GM12873 (cell line): ENCODE data around the gene CFAP46.
A peak's percentile ranks its signal among the peaks of the same experiment; 100 is the strongest.

Experiments
- TF ChIP-seq, protein P1 (sequence below): IDR thresholded peaks from 2 replicates; pipeline ENCODE4 v1.5.1; 2012; ENCODE audit warnings: low read depth, mild to moderate bottlenecking, moderate library complexity, low read length, control low read depth; ENCODE audit not compliant: insufficient read depth; ENCODE audit errors: missing control alignments

Gene CFAP46

GRCh38 chr10:132899054-132899750 lies 43.2 kb downstream of the CFAP46 start:
- TF ChIP-seq, protein P1, sequence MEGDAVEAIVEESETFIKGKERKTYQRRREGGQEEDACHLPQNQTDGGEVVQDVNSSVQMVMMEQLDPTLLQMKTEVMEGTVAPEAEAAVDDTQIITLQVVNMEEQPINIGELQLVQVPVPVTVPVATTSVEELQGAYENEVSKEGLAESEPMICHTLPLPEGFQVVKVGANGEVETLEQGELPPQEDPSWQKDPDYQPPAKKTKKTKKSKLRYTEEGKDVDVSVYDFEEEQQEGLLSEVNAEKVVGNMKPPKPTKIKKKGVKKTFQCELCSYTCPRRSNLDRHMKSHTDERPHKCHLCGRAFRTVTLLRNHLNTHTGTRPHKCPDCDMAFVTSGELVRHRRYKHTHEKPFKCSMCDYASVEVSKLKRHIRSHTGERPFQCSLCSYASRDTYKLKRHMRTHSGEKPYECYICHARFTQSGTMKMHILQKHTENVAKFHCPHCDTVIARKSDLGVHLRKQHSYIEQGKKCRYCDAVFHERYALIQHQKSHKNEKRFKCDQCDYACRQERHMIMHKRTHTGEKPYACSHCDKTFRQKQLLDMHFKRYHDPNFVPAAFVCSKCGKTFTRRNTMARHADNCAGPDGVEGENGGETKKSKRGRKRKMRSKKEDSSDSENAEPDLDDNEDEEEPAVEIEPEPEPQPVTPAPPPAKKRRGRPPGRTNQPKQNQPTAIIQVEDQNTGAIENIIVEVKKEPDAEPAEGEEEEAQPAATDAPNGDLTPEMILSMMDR = no peak

DNA sequence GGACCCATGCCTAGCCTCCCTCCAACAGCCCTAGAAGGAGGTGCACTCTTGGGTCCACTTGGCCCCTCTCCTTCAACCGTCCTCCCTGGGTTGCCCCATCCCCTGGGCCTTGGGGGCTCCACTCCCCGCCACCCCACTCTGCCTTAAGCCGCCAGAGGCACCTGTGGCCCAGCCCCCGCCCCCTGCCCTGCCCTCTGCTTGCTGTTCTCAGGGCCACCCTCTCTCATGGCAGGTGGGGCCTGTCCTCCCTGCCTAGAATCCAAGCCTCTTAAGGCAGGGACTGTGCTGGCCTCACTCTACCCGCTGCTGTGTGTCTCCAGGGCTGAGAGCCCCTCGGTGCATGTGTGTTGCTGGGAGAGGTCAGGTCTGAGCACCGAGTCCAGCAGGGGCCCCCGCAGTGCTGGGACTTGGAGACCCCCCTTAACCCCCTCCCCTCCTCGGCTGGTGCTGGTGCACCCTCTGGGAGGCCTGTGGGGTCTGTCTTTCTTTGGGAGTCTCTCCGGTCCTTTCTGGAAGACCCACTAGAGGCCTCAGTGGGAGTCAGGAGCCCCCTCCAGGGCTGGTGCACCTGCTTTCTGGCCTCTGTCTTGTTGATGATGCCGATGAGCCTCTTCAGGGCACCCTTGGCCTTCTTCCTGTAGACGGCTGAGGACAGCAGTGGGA lies 43.8 kb downstream of the CFAP46 start:
- TF ChIP-seq, protein P1 = no peak

GRCh38 chr10:132897516-132898381 lies 44.6 kb downstream of the CFAP46 start:
- TF ChIP-seq, protein P1 = no peak

GRCh38 chr10:132893786-132894185 lies 48.6 kb downstream of the CFAP46 start:
- TF ChIP-seq, protein P1 = peak; percentile 33

DNA sequence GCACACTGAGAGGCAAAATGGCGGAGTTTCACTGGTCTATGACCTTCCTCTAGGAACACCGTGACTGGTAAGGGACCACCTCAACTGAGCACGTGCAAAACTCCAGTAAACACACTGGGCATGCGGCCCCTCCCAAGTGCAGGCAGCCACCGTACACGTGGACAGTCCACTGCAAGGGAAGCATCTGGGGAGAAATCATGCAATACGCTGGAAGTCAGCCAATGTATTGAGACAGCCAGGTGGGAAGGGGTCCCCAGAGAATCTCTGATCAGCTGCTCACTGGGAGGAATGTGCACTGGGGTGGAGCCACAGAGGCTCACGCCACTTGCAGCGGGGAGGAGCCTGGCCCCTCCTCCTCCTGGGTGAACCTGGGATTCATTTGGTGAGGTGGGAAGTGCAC lies 49.3 kb downstream of the CFAP46 start:
- TF ChIP-seq, protein P1 = no peak

DNA sequence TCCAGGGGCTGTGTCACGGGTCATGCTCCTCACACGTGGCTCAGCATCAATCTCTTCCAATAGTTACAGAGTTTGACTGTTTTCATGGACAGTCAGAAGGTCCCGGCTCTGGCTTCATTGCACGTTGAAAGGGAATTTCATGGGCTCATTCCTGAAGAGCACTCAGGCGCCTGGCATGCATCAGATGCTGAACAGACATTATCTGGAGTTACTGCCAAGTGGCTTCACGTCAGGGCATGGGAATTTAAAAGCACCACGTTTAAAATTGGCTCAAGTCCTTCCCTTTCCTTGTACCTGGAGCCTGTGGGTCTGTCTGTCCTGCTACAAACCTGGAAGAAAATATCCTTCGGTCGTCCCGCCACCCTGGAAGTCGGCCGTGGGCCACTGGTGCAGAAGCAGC lies 50.4 kb downstream of the CFAP46 start:
- TF ChIP-seq, protein P1 = no peak

DNA sequence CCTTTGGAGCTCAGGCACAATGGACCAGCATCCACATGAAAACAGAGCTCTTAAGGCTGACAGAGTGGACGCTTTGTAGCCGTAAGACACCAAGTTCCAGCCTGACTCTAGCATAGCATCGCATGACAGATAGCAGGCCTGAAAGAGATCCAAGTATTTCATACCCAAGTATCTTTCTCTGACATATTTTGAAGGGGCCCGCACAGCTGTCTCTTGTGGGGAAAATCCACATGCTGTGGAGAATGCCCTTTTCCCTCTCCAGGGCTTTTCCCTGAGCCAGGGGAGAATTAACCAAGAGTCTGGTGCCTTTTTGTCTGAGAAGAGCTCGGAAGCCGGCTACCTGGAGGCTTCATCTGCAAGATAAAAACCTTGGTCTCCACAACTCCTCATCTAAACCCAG lies 51.0 kb downstream of the CFAP46 start:
- TF ChIP-seq, protein P1 = no peak
